GM23338 (cell line): ENCODE results near the gene PNKP.

ENCODE experiments used
- EZH2 ChIP-seq: fragments of 200-600 bp; sonication (generic); IDR thresholded peaks from one replicate; pipeline ENCODE4 v1.8.0; 2017; ENCODE audit warnings: antibody characterized with exemption, mild to moderate bottlenecking, low read depth; ENCODE audit not compliant: unreplicated experiment
- JUNB ChIP-seq: IDR thresholded peaks from one replicate; pipeline ENCODE4 v1.6.1; 2016; ENCODE audit warnings: antibody characterized with exemption; ENCODE audit not compliant: unreplicated experiment
- POLR2AphosphoS5 ChIP-seq: IDR thresholded peaks from 2 replicates; pipeline ENCODE4 v1.6.1; 2016; ENCODE audit warnings: antibody characterized with exemption, low read depth

DNA sequence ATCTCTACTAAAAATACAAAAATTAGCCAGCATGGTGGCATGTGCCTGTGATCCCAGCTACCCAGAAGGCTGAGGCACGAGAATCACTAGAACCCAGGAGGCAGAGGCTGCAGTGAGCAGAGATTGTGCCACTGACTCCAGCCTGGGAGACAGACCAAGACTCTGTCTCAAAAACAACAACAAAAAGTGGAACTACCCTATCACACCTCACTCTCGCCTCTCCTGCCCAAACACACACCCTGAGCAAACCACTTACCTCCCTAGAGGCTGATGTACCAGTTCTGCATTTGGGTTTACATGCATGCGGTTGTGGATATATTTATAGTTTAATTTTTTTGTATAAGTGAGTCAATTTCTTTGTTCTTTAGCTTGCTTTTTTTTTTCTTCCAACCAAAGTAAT lies 24.1 kb downstream of the PNKP start:
- no peak for TF ChIP-seq EZH2
- no peak for TF ChIP-seq POLR2AphosphoS5
- no peak for TF ChIP-seq JUNB
